ENCODE data around the gene SPRED1.

GRCh38 chr15:38377636-38378035, 125.0 kb downstream of the SPRED1 start:
- TF ChIP-seq CTCF (IDR thresholded peaks at IDR 0.05) = no peak
- TF ChIP-seq EP300 (IDR thresholded peaks at IDR 0.05) = no peak
- TF ChIP-seq POLR2A (IDR thresholded peaks at IDR 0.05) = no peak
- TF ChIP-seq POLR2AphosphoS5 (IDR thresholded peaks at IDR 0.05) = no peak
